Ishikawa (cell line): ENCODE measurements around the gene CYFIP2.

Experiments
- CEBPB ChIP-seq: IDR thresholded peaks from 2 replicates; pipeline ENCODE4 v1.6.1; 2012
- CREB1 ChIP-seq: IDR thresholded peaks from 2 replicates; pipeline ENCODE4 v1.6.1; 2012; ENCODE audit warnings: low read depth
- EGR1 ChIP-seq: IDR thresholded peaks from 2 replicates; pipeline ENCODE4 v1.6.1; 2012
- EP300 ChIP-seq: IDR thresholded peaks from 2 replicates; pipeline ENCODE4 v1.6.1; 2012; ENCODE audit warnings: borderline replicate concordance
- FOXM1 ChIP-seq: IDR thresholded peaks from 2 replicates; pipeline ENCODE4 v1.6.1; 2012; ENCODE audit warnings: low read depth, borderline replicate concordance
- NFIC ChIP-seq: IDR thresholded peaks from 2 replicates; pipeline ENCODE4 v1.6.1; 2012
- RAD21 ChIP-seq: IDR thresholded peaks from 2 replicates; pipeline ENCODE4 v1.6.1; 2012; ENCODE audit warnings: low read depth
- TAF1 ChIP-seq: IDR thresholded peaks from 2 replicates; pipeline ENCODE4 v1.6.1; 2012; ENCODE audit warnings: low read depth, mild to moderate bottlenecking
- TCF12 ChIP-seq: IDR thresholded peaks from 2 replicates; pipeline ENCODE4 v1.6.1; 2012; ENCODE audit warnings: low read depth
- TEAD4 ChIP-seq: IDR thresholded peaks from 2 replicates; pipeline ENCODE4 v1.6.1; 2012
- USF1 ChIP-seq: IDR thresholded peaks from 2 replicates; pipeline ENCODE4 v1.6.1; 2012
- YY1 ChIP-seq: IDR thresholded peaks from 2 replicates; pipeline ENCODE4 v1.6.1; 2012; ENCODE audit warnings: low read depth
- ZBTB7A ChIP-seq: IDR thresholded peaks from 2 replicates; pipeline ENCODE4 v1.6.1; 2012; ENCODE audit warnings: low read depth
- TF ChIP-seq, protein P1 (sequence below): IDR thresholded peaks from 2 replicates; pipeline ENCODE4 v1.6.1; 2012
- TF ChIP-seq, protein P2 (sequence below): IDR thresholded peaks from 2 replicates; pipeline ENCODE4 v1.6.1; 2012; ENCODE audit warnings: low read depth, mild to moderate bottlenecking

The CYFIP2 gene

DNA sequence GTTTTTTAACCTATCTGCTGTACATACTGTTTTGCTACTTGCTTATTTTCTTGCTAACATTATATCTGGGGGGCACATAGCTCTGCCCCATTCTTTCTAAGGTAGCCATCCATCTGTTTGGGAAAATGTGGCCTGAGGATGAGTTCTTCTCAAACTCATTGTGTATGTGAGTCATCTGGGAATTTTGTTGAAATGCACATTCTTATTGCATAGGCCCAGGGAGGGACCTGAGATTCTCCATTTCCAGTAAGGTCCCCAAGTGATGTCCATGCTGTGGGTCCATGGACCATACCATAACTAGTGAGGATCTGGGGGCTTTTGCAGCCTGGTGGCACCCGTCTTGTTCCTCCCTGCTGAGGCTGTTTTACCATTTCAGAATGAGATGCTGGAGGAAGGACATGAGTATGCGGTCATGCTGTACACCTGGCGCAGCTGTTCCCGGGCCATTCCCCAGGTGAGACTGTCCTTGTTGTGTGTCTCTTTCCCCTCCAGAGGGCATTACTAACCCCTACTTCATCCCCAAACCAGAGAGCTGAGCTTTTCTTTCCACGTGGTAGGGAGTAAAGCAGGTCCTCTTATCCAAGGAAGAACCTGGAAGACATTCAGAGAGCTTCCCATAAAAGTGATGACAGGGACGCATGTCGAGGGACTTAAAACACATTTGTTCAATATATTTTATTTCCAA, 28.6 kb downstream of the CYFIP2 start:
- TF ChIP-seq FOXM1 (no peak), ZBTB7A (no peak), RAD21 (no peak), CREB1 (no peak), USF1 (no peak), EP300 (no peak), TCF12 (no peak), NFIC (no peak), TEAD4 (no peak), EGR1 (no peak), YY1 (no peak), CEBPB (no peak), TAF1 (no peak)
- TF ChIP-seq, protein P1, sequence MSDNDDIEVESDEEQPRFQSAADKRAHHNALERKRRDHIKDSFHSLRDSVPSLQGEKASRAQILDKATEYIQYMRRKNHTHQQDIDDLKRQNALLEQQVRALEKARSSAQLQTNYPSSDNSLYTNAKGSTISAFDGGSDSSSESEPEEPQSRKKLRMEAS, result no peak
- TF ChIP-seq, protein P2, sequence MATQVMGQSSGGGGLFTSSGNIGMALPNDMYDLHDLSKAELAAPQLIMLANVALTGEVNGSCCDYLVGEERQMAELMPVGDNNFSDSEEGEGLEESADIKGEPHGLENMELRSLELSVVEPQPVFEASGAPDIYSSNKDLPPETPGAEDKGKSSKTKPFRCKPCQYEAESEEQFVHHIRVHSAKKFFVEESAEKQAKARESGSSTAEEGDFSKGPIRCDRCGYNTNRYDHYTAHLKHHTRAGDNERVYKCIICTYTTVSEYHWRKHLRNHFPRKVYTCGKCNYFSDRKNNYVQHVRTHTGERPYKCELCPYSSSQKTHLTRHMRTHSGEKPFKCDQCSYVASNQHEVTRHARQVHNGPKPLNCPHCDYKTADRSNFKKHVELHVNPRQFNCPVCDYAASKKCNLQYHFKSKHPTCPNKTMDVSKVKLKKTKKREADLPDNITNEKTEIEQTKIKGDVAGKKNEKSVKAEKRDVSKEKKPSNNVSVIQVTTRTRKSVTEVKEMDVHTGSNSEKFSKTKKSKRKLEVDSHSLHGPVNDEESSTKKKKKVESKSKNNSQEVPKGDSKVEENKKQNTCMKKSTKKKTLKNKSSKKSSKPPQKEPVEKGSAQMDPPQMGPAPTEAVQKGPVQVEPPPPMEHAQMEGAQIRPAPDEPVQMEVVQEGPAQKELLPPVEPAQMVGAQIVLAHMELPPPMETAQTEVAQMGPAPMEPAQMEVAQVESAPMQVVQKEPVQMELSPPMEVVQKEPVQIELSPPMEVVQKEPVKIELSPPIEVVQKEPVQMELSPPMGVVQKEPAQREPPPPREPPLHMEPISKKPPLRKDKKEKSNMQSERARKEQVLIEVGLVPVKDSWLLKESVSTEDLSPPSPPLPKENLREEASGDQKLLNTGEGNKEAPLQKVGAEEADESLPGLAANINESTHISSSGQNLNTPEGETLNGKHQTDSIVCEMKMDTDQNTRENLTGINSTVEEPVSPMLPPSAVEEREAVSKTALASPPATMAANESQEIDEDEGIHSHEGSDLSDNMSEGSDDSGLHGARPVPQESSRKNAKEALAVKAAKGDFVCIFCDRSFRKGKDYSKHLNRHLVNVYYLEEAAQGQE, result no peak

DNA sequence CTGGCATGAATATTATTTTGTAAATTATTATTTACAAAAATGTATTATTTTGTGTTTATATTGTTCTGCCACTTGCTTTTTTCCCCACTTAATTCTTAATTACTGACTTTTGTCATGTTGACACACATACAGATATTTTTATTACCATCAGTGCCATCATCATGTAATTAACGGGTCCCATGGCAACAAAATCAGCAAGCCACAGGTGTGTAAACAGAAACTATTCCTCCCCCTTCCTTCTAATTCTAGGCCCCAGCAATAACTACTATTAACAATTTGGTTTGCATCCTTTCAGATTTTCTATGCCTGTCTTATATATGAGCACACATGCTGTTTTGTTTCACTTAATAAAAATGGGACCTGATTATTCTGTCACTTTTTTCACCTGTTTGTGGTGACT, 29.3 kb downstream of the CYFIP2 start:
- TF ChIP-seq ZBTB7A, result no peak
- TF ChIP-seq TCF12, result no peak
- TF ChIP-seq EGR1, result no peak
- TF ChIP-seq, protein P1, result no peak
- no peak for TF ChIP-seq FOXM1
- TF ChIP-seq CEBPB, result no peak

- TF ChIP-seq CEBPB (no peak), NFIC (no peak), CREB1 (no peak), EP300 (no peak), TCF12 (no peak), FOXM1 (no peak), ZBTB7A (no peak), RAD21 (no peak), USF1 (no peak), TAF1 (no peak), EGR1 (no peak), YY1 (no peak), TEAD4 (no peak)
- TF ChIP-seq, protein P2, result no peak
- TF ChIP-seq, protein P1, result no peak
Measured at GRCh38 chr5:157300564-157300963, 34.6 kb downstream of the CYFIP2 start.

- TF ChIP-seq, protein P2, result no peak
- TF ChIP-seq TEAD4 (no peak), CEBPB (no peak), ZBTB7A (no peak), NFIC (no peak), YY1 (no peak), TCF12 (no peak), TAF1 (no peak), CREB1 (no peak)
- TF ChIP-seq, protein P1, result no peak
Measured at GRCh38 chr5:157301066-157301465, 35.1 kb downstream of the CYFIP2 start.
